C4-2B (cell line): Measurements from ENCODE around the gene GPR152.

Experiments used
- ZFX ChIP-seq: fragments of 450-650 bp; IDR thresholded peaks from 2 replicates; pipeline ENCODE4 v1.6.1; 2017
- TF ChIP-seq, protein P1 (sequence below): fragments of 450-650 bp; conservative IDR thresholded peaks from 2 replicates; pipeline ENCODE4 v1.5.1; 2017; ENCODE audit warnings: mild to moderate bottlenecking

DNA sequence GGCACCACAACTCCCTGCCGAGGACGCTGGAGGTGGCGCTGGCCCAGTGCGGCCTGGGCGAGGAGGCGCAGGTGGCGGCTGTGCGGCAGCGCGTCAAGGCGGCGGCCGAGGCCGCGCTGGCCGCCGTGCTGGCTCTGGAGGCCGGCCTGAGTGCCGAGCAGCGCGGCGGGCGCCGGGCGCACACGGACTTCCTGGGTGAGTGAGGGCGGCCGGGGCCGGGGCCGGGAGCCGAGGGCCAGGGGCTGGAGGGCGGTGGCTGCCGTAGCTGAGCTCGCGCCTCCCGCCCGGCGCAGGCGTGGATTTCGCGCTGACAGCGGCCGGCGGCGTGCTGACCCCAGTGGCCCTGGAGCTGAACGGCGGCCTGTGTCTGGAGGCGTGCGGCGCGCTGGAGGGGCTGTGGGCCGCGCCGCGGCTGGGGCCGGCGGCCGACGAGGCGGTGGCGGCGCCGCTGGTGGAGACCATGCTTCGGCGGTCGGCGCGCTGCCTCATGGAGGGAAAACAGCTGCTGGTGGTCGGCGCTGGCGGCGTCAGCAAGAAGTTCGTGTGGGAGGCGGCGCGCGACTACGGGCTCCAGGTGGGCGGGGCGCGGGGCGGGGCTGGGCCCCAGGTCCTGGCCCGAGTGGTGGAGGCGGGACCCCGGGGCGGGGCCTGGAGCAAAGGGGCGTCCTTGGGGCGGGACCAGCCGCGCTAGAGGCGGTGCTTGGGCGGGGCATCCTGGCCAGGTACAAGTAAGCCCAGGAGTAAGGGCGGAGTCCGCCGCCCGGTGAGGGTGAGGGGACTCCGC lies 31.7 kb downstream of the GPR152 start:
- TF ChIP-seq, protein P1, sequence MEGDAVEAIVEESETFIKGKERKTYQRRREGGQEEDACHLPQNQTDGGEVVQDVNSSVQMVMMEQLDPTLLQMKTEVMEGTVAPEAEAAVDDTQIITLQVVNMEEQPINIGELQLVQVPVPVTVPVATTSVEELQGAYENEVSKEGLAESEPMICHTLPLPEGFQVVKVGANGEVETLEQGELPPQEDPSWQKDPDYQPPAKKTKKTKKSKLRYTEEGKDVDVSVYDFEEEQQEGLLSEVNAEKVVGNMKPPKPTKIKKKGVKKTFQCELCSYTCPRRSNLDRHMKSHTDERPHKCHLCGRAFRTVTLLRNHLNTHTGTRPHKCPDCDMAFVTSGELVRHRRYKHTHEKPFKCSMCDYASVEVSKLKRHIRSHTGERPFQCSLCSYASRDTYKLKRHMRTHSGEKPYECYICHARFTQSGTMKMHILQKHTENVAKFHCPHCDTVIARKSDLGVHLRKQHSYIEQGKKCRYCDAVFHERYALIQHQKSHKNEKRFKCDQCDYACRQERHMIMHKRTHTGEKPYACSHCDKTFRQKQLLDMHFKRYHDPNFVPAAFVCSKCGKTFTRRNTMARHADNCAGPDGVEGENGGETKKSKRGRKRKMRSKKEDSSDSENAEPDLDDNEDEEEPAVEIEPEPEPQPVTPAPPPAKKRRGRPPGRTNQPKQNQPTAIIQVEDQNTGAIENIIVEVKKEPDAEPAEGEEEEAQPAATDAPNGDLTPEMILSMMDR = no peak
- TF ChIP-seq ZFX = peak; percentile 93
